ENCODE data around the gene LIPC.

Gene LIPC

GRCh38 chr15:58552505-58553364, 120.9 kb downstream of the LIPC start:
- DNase-seq (ENCODE audit: low read depth, low spot score): no peak

GRCh38 chr15:58553365-58553918, 121.7 kb downstream of the LIPC start:
- DNase-seq (ENCODE audit: low read depth, low spot score): no peak

GRCh38 chr15:58554758-58555157, 123.0 kb downstream of the LIPC start:
- no peak for DNase-seq (ENCODE audit: low read depth, low spot score)

- no peak for DNase-seq (ENCODE audit: low read depth, low spot score)
Measured at GRCh38 chr15:58555162-58556027, 123.6 kb downstream of the LIPC start.

- DNase-seq (ENCODE audit: low read depth, low spot score): no peak
Measured at GRCh38 chr15:58556028-58556361, 124.2 kb downstream of the LIPC start.

- no peak for DNase-seq (ENCODE audit: low read depth, low spot score)
Measured at GRCh38 chr15:58556541-58556940, 124.8 kb downstream of the LIPC start.

GRCh38 chr15:58558777-58559176, 127.0 kb downstream of the LIPC start:
- DNase-seq (ENCODE audit: low read depth, low spot score): no peak

GRCh38 chr15:58559904-58560588, 128.3 kb downstream of the LIPC start:
- no peak for DNase-seq (ENCODE audit: low read depth, low spot score)

- DNase-seq (ENCODE audit: low read depth, low spot score): no peak
Measured at GRCh38 chr15:58561321-58561720, 129.5 kb downstream of the LIPC start.

- DNase-seq (ENCODE audit: low read depth, low spot score): no peak
Measured at GRCh38 chr15:58562135-58562534, 130.3 kb downstream of the LIPC start.

- DNase-seq (ENCODE audit: low read depth, low spot score): no peak
Measured at GRCh38 chr15:58564981-58565380, 133.2 kb downstream of the LIPC start.

- no peak for DNase-seq (ENCODE audit: low read depth, low spot score)
Measured at GRCh38 chr15:58565619-58566018, 133.8 kb downstream of the LIPC start.

GRCh38 chr15:58566029-58566428, 134.2 kb downstream of the LIPC start:
- no peak for DNase-seq (ENCODE audit: low read depth, low spot score)

- DNase-seq (ENCODE audit: low read depth, low spot score): no peak
Measured at GRCh38 chr15:58568157-58568571, 136.4 kb downstream of the LIPC start.

GRCh38 chr15:58569455-58569854, 137.7 kb downstream of the LIPC start:
- DNase-seq (ENCODE audit: low read depth, low spot score): no peak

GRCh38 chr15:58571491-58571890, 139.7 kb downstream of the LIPC start:
- DNase-seq (ENCODE audit: low read depth, low spot score): no peak

- no peak for DNase-seq (ENCODE audit: low read depth, low spot score)
Measured at GRCh38 chr15:58572521-58572920, 140.7 kb downstream of the LIPC start.

- no peak for DNase-seq (ENCODE audit: low read depth, low spot score)
Measured at GRCh38 chr15:58573270-58573669, 141.5 kb downstream of the LIPC start.

GRCh38 chr15:58574631-58575030, 142.8 kb downstream of the LIPC start:
- no peak for DNase-seq (ENCODE audit: low read depth, low spot score)

GRCh38 chr15:58575045-58575786, 143.4 kb downstream of the LIPC start:
- DNase-seq (ENCODE audit: low read depth, low spot score): no peak

- no peak for DNase-seq (ENCODE audit: low read depth, low spot score)
Measured at GRCh38 chr15:58576657-58577056, 144.9 kb downstream of the LIPC start.
